NCI-H146 (cell line): ENCODE data around the gene CDKN2AIP.

Source experiments
- DNase-seq: peaks from one replicate; lab custom pipeline; 2025; lab: John Stamatoyannopoulos, UW

Gene CDKN2AIP

GRCh38 chr4:183495184-183495583, 50.7 kb downstream of the CDKN2AIP start:
- DNase-seq = no peak
